ENCODE results near the gene EPB41L1. TPM values are rescaled to one million over a fixed set of nuclear protein-coding genes. Genes with fewer than 3 reads are reported as not detected.
A peak's percentile ranks its signal among the peaks of the same experiment; 100 is the strongest.

EPB41L1 gene
- total RNA-seq, 2 donors from 2014 or later = 0.26 to 1.0 TPM

DNA sequence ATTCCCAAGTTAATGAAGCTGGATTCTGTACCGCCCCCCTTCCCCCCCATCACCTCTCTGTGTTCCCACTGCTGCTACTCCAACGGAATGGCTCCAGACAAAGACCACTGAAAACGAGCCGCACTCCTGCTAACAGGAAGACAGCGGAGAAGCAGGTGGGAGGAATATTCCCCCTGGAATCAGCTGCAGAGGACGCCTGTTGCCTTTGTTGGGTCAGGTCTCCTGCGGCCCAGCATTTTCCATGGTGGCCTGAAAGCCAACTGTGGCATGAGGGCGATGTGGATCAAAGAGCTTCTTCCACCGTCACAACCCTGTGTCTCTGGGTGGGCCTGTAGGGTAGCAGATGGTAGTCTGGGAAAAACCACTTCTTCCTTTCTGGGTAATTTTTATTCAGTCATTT, 98.5 kb downstream of the EPB41L1 start:
- peaks cover 17% of the 10 kb centered on the region for H3K4me1 Mint-ChIP-seq
- H3K9me3 Mint-ChIP-seq = no peaks in the 10 kb centered on the region
- no peak overlapping the region for H3K4me3 Mint-ChIP-seq
- no peaks in the 10 kb centered on the region for H3K27me3 Mint-ChIP-seq
- ATAC-seq (replicated peaks) = no peak
- peaks cover 86% of the 10 kb centered on the region for H3K36me3 Mint-ChIP-seq (ENCODE audit: low read depth)
- H3K27ac Mint-ChIP-seq = no peak overlapping the region

GRCh38 chr20:36254076-36254475, 99.5 kb downstream of the EPB41L1 start:
- ATAC-seq (replicated peaks) = no peak
- Mint-ChIP-seq H3K4me1 (peaks cover 9% of the 10 kb centered on the region), H3K27ac (peak overlapping the region; percentile 22), H3K36me3 (ENCODE audit: low read depth) (peaks cover 80% of the 10 kb centered on the region), H3K27me3 (no peaks in the 10 kb centered on the region), H3K9me3 (no peaks in the 10 kb centered on the region), H3K4me3 (no peak overlapping the region)

GRCh38 chr20:36255445-36255844, 100.9 kb downstream of the EPB41L1 start:
- ATAC-seq (replicated peaks) = no peak
- Mint-ChIP-seq H3K36me3 (ENCODE audit: low read depth) (peaks cover 66% of the 10 kb centered on the region), H3K9me3 (no peaks in the 10 kb centered on the region), H3K27me3 (no peaks in the 10 kb centered on the region), H3K27ac (no peak overlapping the region), H3K4me1 (peaks cover 4% of the 10 kb centered on the region), H3K4me3 (no peak overlapping the region)

DNA sequence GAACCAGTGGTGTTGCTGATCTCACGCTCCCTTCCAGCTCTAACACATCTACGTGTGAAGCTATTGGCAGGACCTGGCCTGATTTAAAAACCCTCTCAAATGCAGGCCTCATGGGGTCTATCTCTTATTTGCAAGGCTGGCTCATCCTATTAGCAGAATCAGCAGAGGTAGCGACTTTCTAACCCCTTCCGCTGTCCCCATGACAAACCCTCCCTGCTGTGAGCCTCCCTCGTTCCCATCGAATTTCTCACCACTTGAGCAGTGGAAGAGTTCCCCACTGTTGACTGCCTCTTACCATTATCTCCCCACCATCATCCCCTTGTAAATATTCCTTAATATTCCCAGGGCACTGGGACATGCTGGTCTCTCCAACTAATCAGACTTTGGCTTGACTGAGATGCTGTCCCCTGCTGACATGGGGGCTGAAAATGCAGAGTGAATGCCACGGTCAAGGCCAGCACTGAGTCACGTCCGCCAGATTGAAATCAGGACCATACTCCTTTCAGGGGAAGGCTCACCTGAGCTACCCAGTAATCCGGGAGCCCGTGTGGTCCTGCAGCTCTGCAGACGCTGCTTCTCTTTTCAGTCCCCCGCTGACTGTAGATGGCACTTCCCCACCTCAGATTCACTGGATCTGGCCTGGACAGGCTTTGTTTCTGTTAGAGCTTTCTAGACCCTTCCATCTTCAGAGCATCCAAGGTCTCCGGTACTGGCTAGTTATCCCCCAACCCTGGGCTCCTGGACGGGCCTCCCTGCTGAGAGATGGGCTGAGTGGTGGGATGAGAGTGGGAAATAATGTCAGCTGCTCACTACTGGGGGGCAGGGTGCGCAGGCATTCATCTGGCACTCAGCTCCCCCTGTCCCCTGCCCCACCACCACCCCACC, 104.9 kb downstream of the EPB41L1 start:
- Mint-ChIP-seq H3K27me3 (no peaks in the 10 kb centered on the region), H3K4me3 (no peak overlapping the region), H3K27ac (no peak overlapping the region), H3K36me3 (ENCODE audit: low read depth) (peaks cover 35% of the 10 kb centered on the region), H3K9me3 (no peaks in the 10 kb centered on the region), H3K4me1 (no peaks in the 10 kb centered on the region)
- no peak for ATAC-seq (replicated peaks)

- H3K4me3 Mint-ChIP-seq = no peak overlapping the region
- H3K27me3 Mint-ChIP-seq = no peaks in the 10 kb centered on the region
- no peaks in the 10 kb centered on the region for H3K9me3 Mint-ChIP-seq
- no peak for ATAC-seq (replicated peaks)
- no peaks in the 10 kb centered on the region for H3K4me1 Mint-ChIP-seq
- H3K27ac Mint-ChIP-seq = no peak overlapping the region
- H3K36me3 Mint-ChIP-seq (ENCODE audit: low read depth) = peaks cover 27% of the 10 kb centered on the region
Measured at GRCh38 chr20:36260316-36260715, 105.8 kb downstream of the EPB41L1 start.

- H3K4me3 Mint-ChIP-seq = no peak overlapping the region
- no peaks in the 10 kb centered on the region for H3K4me1 Mint-ChIP-seq
- no peaks in the 10 kb centered on the region for H3K9me3 Mint-ChIP-seq
- no peaks in the 10 kb centered on the region for H3K27me3 Mint-ChIP-seq
- no peak overlapping the region for H3K27ac Mint-ChIP-seq
- H3K36me3 Mint-ChIP-seq (ENCODE audit: low read depth) = peaks cover 15% of the 10 kb centered on the region
- ATAC-seq (replicated peaks) = no peak
Measured at GRCh38 chr20:36261389-36262105, 107.0 kb downstream of the EPB41L1 start.

DNA sequence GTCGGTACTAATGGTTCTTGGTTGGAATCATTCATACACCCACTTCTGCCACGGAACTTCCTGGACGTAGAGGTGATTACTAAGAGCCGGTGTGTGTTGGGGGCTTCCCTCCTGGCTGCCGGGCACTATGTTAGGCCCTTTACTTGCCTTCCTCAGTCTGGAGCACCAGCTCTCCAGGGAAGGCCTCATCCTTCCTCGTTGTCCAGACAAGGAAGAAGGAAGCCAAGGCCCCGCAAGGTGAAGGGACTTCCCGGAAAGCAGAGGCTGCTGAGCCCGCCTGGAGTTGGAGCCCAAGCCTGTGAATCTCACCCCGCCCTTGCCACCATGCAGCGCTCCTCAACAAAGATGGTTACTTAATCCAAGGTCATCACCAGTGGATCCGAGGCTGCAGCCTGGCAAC, 107.9 kb downstream of the EPB41L1 start:
- Mint-ChIP-seq H3K27ac (no peak overlapping the region), H3K36me3 (ENCODE audit: low read depth) (peaks cover 6% of the 10 kb centered on the region), H3K4me3 (no peak overlapping the region), H3K9me3 (no peaks in the 10 kb centered on the region), H3K4me1 (no peaks in the 10 kb centered on the region), H3K27me3 (no peaks in the 10 kb centered on the region)
- ATAC-seq (replicated peaks) = no peak

DNA sequence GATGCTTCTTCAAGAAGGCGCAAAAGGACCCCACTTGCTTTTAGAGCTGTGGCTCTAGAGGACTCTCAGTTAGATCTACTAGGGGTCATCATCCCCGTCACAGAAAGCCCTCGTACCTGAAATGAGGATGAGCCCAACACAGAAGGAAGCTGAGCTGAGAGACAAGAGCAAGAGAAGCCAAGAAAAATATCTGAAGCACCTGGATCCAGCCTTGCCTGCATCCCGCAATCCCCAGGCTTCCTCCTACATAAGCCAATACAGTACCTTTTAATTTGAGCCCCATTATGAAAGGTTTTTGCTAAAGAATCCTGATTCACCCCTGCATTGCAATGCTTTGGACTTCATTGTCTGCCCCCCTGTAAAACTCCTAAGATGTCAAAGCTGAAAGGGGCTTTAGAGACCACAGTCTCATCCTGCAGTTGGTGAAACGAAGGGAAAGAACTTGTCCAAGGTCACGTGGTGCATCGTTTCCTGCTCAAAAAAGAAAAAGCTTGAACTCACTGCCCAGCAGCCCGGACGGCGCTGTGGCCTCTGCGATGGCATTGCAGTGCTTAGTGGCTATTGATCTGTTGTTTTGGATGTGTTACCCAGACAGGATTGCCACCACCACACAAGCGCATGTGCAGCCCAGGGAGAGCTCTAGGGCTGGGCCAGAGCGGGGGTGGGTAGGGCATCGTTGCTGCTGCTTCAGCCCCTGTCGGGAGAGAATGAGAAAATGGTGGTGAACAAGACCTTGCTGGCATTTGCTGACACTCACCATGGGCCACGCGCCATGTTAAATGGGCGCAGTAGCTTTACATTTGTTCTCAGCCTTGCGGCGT, 110.1 kb downstream of the EPB41L1 start:
- H3K27me3 Mint-ChIP-seq = no peaks in the 10 kb centered on the region
- H3K4me1 Mint-ChIP-seq = no peaks in the 10 kb centered on the region
- ATAC-seq (replicated peaks) = no peak
- no peaks in the 10 kb centered on the region for H3K36me3 Mint-ChIP-seq (ENCODE audit: low read depth)
- H3K4me3 Mint-ChIP-seq = no peak overlapping the region
- no peaks in the 10 kb centered on the region for H3K9me3 Mint-ChIP-seq
- H3K27ac Mint-ChIP-seq = no peak overlapping the region

DNA sequence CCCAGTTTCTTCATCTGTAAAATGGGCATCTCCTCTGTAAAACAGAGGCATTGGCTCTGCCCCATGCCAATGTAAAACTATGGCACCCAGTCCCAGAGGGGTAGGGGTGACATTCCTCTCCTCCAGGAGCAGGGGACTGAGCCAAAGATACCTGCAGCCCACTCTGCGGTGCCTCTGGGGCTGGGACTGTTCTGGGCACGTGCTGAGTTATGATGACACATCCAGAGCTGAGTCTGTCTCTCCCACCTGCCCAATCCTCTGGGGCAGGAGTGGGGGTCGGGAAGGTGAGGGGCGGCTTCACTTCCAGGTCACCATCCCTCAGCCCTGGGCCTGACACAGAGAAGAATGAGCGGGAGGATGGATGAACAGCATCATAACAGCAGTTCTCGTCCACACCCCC, 111.6 kb downstream of the EPB41L1 start:
- Mint-ChIP-seq H3K4me3 (no peak overlapping the region), H3K4me1 (no peaks in the 10 kb centered on the region), H3K27ac (no peak overlapping the region), H3K27me3 (no peaks in the 10 kb centered on the region), H3K36me3 (ENCODE audit: low read depth) (no peaks in the 10 kb centered on the region), H3K9me3 (no peaks in the 10 kb centered on the region)
- no peak for ATAC-seq (replicated peaks)

DNA sequence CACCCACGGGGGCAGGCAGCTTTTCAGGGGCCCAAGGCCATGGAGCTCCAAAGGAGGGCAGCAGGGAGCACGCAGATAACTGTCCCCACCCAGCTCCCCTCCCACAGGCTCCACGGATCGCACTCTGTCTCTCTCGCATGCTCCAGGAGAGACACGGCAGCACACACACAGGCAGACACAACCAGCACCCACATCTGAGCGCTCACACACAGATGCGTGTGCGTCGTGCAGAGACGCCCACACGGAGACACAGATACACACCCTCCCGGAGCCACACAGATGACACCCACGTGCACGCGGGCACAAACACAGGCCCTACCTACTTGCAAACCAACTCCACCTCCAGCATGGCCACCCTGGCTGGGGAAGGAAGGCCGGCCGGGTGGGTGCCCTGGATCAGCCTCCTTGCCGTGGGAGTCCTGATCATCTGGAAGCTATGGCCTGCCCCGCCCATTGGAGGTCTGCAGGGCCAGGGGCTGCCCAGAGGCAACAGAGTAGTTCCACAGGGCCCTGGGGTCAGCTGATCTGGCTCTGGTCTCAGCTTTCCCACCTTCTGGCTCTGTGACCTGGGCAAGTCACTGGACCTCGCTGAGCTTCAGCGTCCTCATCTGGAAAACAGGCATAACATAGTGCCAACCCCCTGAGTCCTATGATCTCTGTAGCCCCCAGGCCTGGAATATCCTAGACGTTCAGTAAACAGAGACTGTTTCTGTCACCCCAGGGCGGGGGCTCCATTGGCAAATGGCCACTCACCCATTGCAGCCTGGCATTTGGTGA, 113.3 kb downstream of the EPB41L1 start:
- no peaks in the 10 kb centered on the region for H3K27me3 Mint-ChIP-seq
- no peaks in the 10 kb centered on the region for H3K36me3 Mint-ChIP-seq (ENCODE audit: low read depth)
- no peaks in the 10 kb centered on the region for H3K4me1 Mint-ChIP-seq
- H3K9me3 Mint-ChIP-seq = no peaks in the 10 kb centered on the region
- no peak for ATAC-seq (replicated peaks)
- no peak overlapping the region for H3K4me3 Mint-ChIP-seq
- H3K27ac Mint-ChIP-seq = no peak overlapping the region

- Mint-ChIP-seq H3K27me3 (peaks cover 5% of the 10 kb centered on the region), H3K36me3 (ENCODE audit: low read depth) (no peaks in the 10 kb centered on the region), H3K27ac (no peak overlapping the region), H3K9me3 (no peaks in the 10 kb centered on the region), H3K4me3 (no peak overlapping the region), H3K4me1 (no peaks in the 10 kb centered on the region)
- no peak for ATAC-seq (replicated peaks)
Measured at GRCh38 chr20:36268440-36269342, 114.2 kb downstream of the EPB41L1 start.

DNA sequence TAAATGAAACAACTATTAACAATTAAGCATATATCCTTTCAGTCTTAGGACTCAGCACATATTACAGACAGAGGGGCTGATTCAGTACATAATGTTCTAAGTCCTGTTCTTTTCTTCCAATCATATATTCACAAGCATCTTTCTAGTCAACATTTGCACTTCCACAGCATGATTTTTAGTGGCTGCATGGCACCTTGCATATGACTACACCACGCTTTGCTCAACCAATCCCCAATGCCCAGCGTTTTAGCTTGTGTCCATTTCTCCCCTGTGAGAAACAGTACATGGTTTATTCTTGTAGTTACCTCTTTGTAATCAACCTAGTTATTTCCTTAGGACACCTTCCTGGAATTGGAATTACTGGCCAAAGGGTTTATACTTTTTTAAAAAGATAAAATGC, 115.0 kb downstream of the EPB41L1 start:
- no peak overlapping the region for H3K27ac Mint-ChIP-seq

More for the DNA sequence above, 115.0 kb downstream of the EPB41L1 start:
- Mint-ChIP-seq H3K36me3 (ENCODE audit: low read depth) (no peaks in the 10 kb centered on the region), H3K4me3 (no peak overlapping the region), H3K9me3 (no peaks in the 10 kb centered on the region), H3K27me3 (peaks cover 13% of the 10 kb centered on the region), H3K4me1 (no peaks in the 10 kb centered on the region)
- no peak for ATAC-seq (replicated peaks)
